ENCODE results near the gene STYXL2.

The STYXL2 gene

DNA sequence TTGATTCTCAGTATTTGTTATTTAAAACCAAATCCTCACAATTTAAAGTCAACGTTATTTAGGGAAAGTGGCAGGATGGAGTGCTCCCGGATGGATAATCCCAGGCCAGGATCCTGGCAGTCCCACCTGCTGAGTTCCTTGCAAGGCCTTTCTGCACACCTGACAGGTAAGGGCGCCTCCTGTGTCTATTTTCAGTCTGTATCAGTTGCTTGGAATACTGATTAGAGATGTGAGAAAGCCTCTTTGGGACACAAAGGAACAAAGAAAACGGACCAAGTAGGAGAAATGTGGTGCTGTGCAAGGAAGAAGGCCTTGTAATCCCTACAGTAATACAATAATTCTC, 12.2 kb downstream of the STYXL2 start:
- H3K9ac ChIP-seq (ENCODE audit: low read depth, low read length, poor library complexity) = no peak overlapping the region
- no peak overlapping the region for H3K23ac ChIP-seq (ENCODE audit: low read depth, low read length, poor library complexity)
- H3K36me3 ChIP-seq (replicated peaks in 1 of 2; ENCODE audit: control insufficient read depth in 2 of 2, insufficient read depth in 2 of 2, low read length in 2 of 2) = no peaks in the 10 kb centered on the region
- no peaks in the 10 kb centered on the region for H3K79me1 ChIP-seq (ENCODE audit: low read depth, low read length)
- H3K27ac ChIP-seq (replicated peaks; ENCODE audit: low read length) = no peak overlapping the region
- H3K4me1 ChIP-seq (ENCODE audit: control insufficient read depth in 2 of 2, insufficient read depth in 1 of 2, low read depth in 1 of 2, low read length in 2 of 2) = peaks cover 0 to 7% of the 10 kb centered on the region in 2 donors
- H2BK12ac ChIP-seq (ENCODE audit: low read length) = no peak overlapping the region
- H3K27me3 ChIP-seq (ENCODE audit: control insufficient read depth in 3 of 3, insufficient read depth in 3 of 3, low read depth in 1 of 3, low read length in 3 of 3) = no peaks in the 10 kb centered on the region
- DNase-seq (ENCODE audit: low spot score) = no peak
- H3K18ac ChIP-seq (ENCODE audit: low read length) = no peak overlapping the region
- H3K4me3 ChIP-seq (ENCODE audit: low read length in 2 of 2) = no peak overlapping the region
- no peak overlapping the region for H4K91ac ChIP-seq (ENCODE audit: low read depth, low read length, poor library complexity)
- no peak overlapping the region for H2BK15ac ChIP-seq (ENCODE audit: low read length)
- H3K4me2 ChIP-seq (ENCODE audit: insufficient read depth, low read length, poor library complexity, severe bottlenecking) = no peak overlapping the region
- no peak overlapping the region for H2AK5ac ChIP-seq (ENCODE audit: low read depth, low read length)
- no peak overlapping the region for H2BK5ac ChIP-seq (ENCODE audit: low read length)
- no peak overlapping the region for H3K4ac ChIP-seq (ENCODE audit: low read length)
- H3K9me3 ChIP-seq (replicated peaks in 1 of 2; ENCODE audit: control insufficient read depth in 2 of 2, insufficient read depth in 1 of 2, low read depth in 1 of 2, low read length in 2 of 2) = peaks cover 0 to 5% of the 10 kb centered on the region in 2 donors
- no peak overlapping the region for H2BK120ac ChIP-seq (ENCODE audit: low read depth, low read length)
- no peak overlapping the region for H2AFZ ChIP-seq (ENCODE audit: low read length)
- WGBS, 2 donors (ENCODE audit: extremely low coverage in 2 of 2, insufficient read length in 2 of 2, insufficient replicate concordance in 1 of 2) = no CpG with 5 or more reads among the region's 4 CpGs
- no peak overlapping the region for H3K14ac ChIP-seq (ENCODE audit: low read length)
- H4K8ac ChIP-seq (ENCODE audit: low read depth, low read length) = no peak overlapping the region

DNA sequence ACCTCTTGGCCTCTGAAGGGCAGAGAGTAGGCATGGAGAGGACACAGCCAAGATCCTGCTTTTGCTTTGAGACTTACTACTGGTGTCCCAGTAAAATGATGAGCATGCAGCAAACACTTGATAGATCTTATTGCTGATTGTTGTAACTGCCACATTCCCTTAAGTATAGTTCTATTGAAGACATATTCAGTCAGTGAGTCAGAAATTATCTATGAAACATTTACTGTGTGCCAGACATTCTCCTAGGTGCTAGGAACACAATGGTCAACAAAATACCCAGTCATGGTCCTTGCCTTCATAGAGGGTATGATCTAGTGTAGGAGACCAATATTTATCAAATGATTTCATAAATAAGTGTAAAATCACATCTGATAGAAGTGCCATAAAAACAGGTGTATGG, 13.6 kb downstream of the STYXL2 start:
- Histone ChIP-seq H2AK5ac (ENCODE audit: low read depth, low read length) (no peak overlapping the region), H3K18ac (ENCODE audit: low read length) (no peak overlapping the region), H2BK5ac (ENCODE audit: low read length) (no peak overlapping the region), H3K27ac (replicated peaks; ENCODE audit: low read length) (no peak overlapping the region), H3K27me3 (ENCODE audit: control insufficient read depth in 3 of 3, insufficient read depth in 3 of 3, low read depth in 1 of 3, low read length in 3 of 3) (no peaks in the 10 kb centered on the region), H3K79me1 (ENCODE audit: low read depth, low read length) (no peaks in the 10 kb centered on the region), H2BK12ac (ENCODE audit: low read length) (no peak overlapping the region), H4K91ac (ENCODE audit: low read depth, low read length, poor library complexity) (no peak overlapping the region), H4K8ac (ENCODE audit: low read depth, low read length) (no peak overlapping the region), H3K4me3 (ENCODE audit: low read length in 2 of 2) (no peak overlapping the region), H2AFZ (ENCODE audit: low read length) (no peak overlapping the region), H2BK15ac (ENCODE audit: low read length) (no peak overlapping the region), H2BK120ac (ENCODE audit: low read depth, low read length) (no peak overlapping the region), H3K4me2 (ENCODE audit: insufficient read depth, low read length, poor library complexity, severe bottlenecking) (no peak overlapping the region), H3K4me1 (ENCODE audit: control insufficient read depth in 2 of 2, insufficient read depth in 1 of 2, low read depth in 1 of 2, low read length in 2 of 2) (peaks cover 0 to 7% of the 10 kb centered on the region in 2 donors), H3K9ac (ENCODE audit: low read depth, low read length, poor library complexity) (no peak overlapping the region), H3K9me3 (replicated peaks in 1 of 2; ENCODE audit: control insufficient read depth in 2 of 2, insufficient read depth in 1 of 2, low read depth in 1 of 2, low read length in 2 of 2) (peaks cover 0 to 5% of the 10 kb centered on the region in 2 donors), H3K36me3 (replicated peaks in 1 of 2; ENCODE audit: control insufficient read depth in 2 of 2, insufficient read depth in 2 of 2, low read length in 2 of 2) (no peaks in the 10 kb centered on the region), H3K23ac (ENCODE audit: low read depth, low read length, poor library complexity) (no peak overlapping the region), H3K14ac (ENCODE audit: low read length) (no peak overlapping the region), H3K4ac (ENCODE audit: low read length) (no peak overlapping the region)
- no peak for DNase-seq (ENCODE audit: low spot score)

DNA sequence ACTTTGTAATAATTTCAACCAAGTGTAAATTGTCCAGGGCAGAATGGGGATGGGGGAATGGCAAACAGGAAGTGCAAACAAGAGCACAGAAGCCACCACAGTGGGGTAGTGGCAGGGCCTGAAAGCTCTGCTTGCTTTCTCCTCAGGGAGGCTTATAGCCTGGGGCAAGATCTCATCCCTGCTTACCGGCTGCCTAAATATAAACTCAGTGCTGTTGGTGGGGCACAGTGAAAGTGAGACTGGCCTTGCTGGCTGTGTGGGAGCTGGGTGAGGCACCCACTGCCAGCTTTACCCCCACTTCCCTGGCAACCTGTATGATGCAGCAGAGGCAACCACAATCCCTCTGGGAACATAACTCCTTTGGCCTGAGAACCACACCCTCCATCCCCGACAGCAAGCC, 15.2 kb downstream of the STYXL2 start:
- Histone ChIP-seq H3K14ac (ENCODE audit: low read length) (no peak overlapping the region), H3K4me3 (ENCODE audit: low read length in 2 of 2) (no peak overlapping the region), H3K27me3 (ENCODE audit: control insufficient read depth in 3 of 3, insufficient read depth in 3 of 3, low read depth in 1 of 3, low read length in 3 of 3) (no peaks in the 10 kb centered on the region), H3K36me3 (replicated peaks in 1 of 2; ENCODE audit: control insufficient read depth in 2 of 2, insufficient read depth in 2 of 2, low read length in 2 of 2) (no peaks in the 10 kb centered on the region), H4K91ac (ENCODE audit: low read depth, low read length, poor library complexity) (no peak overlapping the region), H3K9ac (ENCODE audit: low read depth, low read length, poor library complexity) (no peak overlapping the region), H2BK5ac (ENCODE audit: low read length) (no peak overlapping the region), H2BK12ac (ENCODE audit: low read length) (no peak overlapping the region), H3K27ac (replicated peaks; ENCODE audit: low read length) (no peak overlapping the region), H2BK120ac (ENCODE audit: low read depth, low read length) (no peak overlapping the region), H3K18ac (ENCODE audit: low read length) (no peak overlapping the region), H3K4me1 (ENCODE audit: control insufficient read depth in 2 of 2, insufficient read depth in 1 of 2, low read depth in 1 of 2, low read length in 2 of 2) (peaks cover 0 to 6% of the 10 kb centered on the region in 2 donors), H3K9me3 (replicated peaks in 1 of 2; ENCODE audit: control insufficient read depth in 2 of 2, insufficient read depth in 1 of 2, low read depth in 1 of 2, low read length in 2 of 2) (peaks cover 0 to 5% of the 10 kb centered on the region in 2 donors), H3K4ac (ENCODE audit: low read length) (no peak overlapping the region), H2BK15ac (ENCODE audit: low read length) (no peak overlapping the region), H2AFZ (ENCODE audit: low read length) (peak overlapping the region; percentile 45), H3K4me2 (ENCODE audit: insufficient read depth, low read length, poor library complexity, severe bottlenecking) (no peak overlapping the region), H4K8ac (ENCODE audit: low read depth, low read length) (no peak overlapping the region), H2AK5ac (ENCODE audit: low read depth, low read length) (no peak overlapping the region), H3K79me1 (ENCODE audit: low read depth, low read length) (no peaks in the 10 kb centered on the region), H3K23ac (ENCODE audit: low read depth, low read length, poor library complexity) (no peak overlapping the region)
- DNase-seq (ENCODE audit: low spot score) = no peak
- WGBS, 2 donors (ENCODE audit: extremely low coverage in 2 of 2, insufficient read length in 2 of 2, insufficient replicate concordance in 1 of 2) = no CpG with 5 or more reads among the region's 2 CpGs

DNA sequence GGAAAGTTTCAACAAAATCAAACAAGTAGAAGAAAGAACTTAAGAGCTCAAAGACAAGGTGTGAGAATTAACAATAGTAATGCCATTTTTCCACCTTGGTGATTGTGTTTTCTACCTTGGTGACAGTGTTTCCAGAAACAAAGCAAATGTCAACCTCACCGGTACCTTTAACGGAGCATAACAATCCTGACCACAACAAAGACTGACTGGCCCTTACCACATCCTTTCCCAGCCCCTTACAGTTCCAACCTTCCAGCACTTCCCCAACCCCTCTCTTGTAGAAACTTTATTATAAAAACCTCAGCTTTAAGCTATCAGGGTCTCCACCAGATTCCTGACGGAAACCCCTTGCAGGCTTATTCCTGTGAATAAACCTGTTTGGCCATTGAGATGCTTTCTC, 16.7 kb downstream of the STYXL2 start:
- Histone ChIP-seq H3K18ac (ENCODE audit: low read length) (no peak overlapping the region), H2BK15ac (ENCODE audit: low read length) (no peak overlapping the region), H2BK12ac (ENCODE audit: low read length) (no peak overlapping the region), H3K4me1 (ENCODE audit: control insufficient read depth in 2 of 2, insufficient read depth in 1 of 2, low read depth in 1 of 2, low read length in 2 of 2) (peaks cover 0 to 1% of the 10 kb centered on the region in 2 donors), H3K27ac (replicated peaks; ENCODE audit: low read length) (no peak overlapping the region), H3K36me3 (replicated peaks in 1 of 2; ENCODE audit: control insufficient read depth in 2 of 2, insufficient read depth in 2 of 2, low read length in 2 of 2) (no peaks in the 10 kb centered on the region), H4K8ac (ENCODE audit: low read depth, low read length) (no peak overlapping the region), H3K79me1 (ENCODE audit: low read depth, low read length) (no peaks in the 10 kb centered on the region), H2AFZ (ENCODE audit: low read length) (no peak overlapping the region), H3K4ac (ENCODE audit: low read length) (no peak overlapping the region), H2BK120ac (ENCODE audit: low read depth, low read length) (no peak overlapping the region), H4K91ac (ENCODE audit: low read depth, low read length, poor library complexity) (no peak overlapping the region), H3K4me2 (ENCODE audit: insufficient read depth, low read length, poor library complexity, severe bottlenecking) (no peak overlapping the region), H2AK5ac (ENCODE audit: low read depth, low read length) (no peak overlapping the region), H3K9me3 (replicated peaks in 1 of 2; ENCODE audit: control insufficient read depth in 2 of 2, insufficient read depth in 1 of 2, low read depth in 1 of 2, low read length in 2 of 2) (peaks cover 0 to 5% of the 10 kb centered on the region in 2 donors), H2BK5ac (ENCODE audit: low read length) (no peak overlapping the region), H3K27me3 (ENCODE audit: control insufficient read depth in 3 of 3, insufficient read depth in 3 of 3, low read depth in 1 of 3, low read length in 3 of 3) (no peaks in the 10 kb centered on the region), H3K23ac (ENCODE audit: low read depth, low read length, poor library complexity) (no peak overlapping the region), H3K9ac (ENCODE audit: low read depth, low read length, poor library complexity) (no peak overlapping the region), H3K14ac (ENCODE audit: low read length) (no peak overlapping the region), H3K4me3 (ENCODE audit: low read length in 2 of 2) (no peak overlapping the region)
- no peak for DNase-seq (ENCODE audit: low spot score)
- no CpG with 5 or more reads among the region's 3 CpGs for WGBS, 2 donors (ENCODE audit: extremely low coverage in 2 of 2, insufficient read length in 2 of 2, insufficient replicate concordance in 1 of 2)

Measured in neuronal stem cell (in vitro differentiated cells).